HG03135 (cell line): ENCODE data around the gene PARP12.

ENCODE experiments used
- ATAC-seq: cut with Tn5 transposase; IDR thresholded peaks from one replicate; pipeline ENCODE4 v1.9.1; 2021; ENCODE audit warnings: mild to moderate bottlenecking, moderate library complexity; ENCODE audit not compliant: unreplicated experiment

Gene PARP12

DNA sequence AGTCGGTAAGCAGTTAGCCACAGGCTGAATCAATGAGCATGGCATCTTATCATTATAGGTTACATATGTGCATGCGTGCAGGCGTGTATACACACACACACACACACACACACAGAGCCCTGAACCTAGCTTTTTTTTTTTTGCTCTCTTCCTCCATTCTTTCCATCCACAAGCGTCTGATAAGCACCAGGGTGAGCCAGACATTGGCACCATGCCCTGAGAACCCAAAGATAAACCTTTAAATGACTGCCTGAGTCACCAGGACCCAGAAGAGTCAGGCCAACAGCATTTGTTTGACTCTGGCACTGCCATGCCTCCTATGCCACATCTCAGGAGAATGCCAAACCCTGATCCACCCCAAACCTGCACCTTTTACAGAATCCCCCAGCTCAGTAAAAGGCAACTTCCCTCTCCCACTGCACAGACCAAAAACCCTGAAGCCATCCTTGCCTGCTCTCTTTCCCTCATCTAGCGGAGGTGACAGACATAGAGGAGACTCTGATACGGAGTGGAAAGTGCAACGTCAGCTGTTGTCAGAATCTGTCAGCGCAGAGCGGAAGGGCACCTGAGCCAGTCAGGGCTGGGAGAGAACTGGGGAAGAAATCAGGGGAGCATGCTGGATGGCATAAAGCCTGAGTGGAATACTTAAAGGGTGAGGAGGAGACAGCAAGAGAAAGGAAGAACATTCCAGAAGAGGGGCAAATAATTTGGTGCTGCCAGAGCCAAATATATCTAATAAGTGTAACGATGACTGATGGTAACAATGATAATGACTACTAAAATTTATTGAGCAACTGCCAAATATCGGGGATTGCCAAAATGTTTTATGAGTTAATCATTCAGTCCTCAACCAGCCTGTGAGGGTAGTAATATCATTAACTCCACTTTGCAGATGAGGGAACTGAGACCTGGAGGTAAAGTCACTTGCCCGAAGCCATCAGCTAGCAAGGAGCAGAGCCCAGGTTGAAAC, 3.2 kb downstream of the PARP12 start:
- no peak for ATAC-seq

DNA sequence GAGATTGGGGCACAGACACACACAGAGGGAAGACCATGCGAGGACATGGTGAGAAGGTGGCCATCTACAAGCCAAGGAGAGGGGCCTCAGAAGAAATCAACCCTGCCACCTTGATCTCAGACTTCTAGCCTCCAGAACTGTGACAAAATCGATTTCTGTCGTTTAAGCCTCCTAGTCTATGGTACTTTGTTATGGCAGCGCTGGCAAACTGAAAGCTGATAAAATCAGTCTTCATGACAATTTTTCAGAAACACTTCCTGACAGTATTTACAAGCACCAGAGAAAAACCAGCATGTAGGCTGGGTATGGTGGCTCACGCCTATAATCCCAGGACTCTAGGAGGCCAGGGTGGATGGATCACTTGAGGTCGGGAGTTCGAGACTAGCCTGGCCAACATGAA, 4.2 kb downstream of the PARP12 start:
- ATAC-seq, result no peak

DNA sequence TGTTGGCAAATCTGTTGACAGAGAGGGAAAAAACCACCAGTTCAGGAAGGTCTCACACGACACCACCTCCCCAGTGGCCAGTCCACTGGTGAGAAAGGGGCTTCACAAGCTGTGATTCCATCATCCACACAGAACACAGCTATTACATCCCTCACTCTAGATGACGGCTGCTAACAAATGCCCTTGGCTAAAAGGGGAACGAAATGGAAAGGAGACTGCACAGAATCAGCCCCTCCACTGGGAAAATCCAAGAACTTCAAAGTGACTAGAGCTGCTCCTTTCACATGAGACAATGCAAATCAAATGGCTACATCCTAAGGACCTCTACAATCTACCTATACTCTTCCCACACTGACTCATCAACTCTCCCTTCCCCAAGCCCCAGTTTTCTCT, 5.6 kb downstream of the PARP12 start:
- no peak for ATAC-seq

DNA sequence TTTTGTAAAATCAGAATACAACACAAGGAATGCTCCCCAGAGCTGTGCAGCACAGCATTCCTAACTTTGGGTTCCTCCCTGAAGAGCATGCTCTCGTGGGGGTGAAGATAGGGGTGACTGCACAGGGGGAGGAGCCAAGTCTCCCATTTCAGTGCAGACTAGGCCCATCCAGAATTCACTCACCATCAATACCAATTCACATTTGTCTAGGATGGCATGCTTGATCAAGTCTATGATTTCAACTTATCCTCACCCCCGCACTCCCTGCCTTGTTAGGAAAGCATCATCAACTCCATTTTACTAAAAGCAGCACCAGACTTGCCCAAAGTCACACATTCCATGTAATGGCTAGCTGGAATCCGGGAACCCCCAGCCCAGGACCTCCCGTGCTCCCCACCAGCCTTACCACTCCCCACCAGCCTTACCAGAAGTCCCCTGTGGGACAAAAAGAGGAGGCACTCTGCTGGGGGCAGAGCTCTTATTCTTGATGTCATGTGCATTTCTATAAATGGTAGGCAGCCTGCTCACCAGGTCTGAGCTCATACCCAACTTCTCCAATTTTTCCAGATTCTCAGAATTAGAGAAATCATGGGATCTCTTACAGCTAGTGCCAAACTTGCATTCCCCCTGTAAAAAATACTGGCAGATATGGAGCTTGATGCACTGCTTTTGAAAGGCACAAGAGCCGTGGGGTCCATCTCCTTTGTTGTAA, 6.2 kb downstream of the PARP12 start:
- no peak for ATAC-seq

DNA sequence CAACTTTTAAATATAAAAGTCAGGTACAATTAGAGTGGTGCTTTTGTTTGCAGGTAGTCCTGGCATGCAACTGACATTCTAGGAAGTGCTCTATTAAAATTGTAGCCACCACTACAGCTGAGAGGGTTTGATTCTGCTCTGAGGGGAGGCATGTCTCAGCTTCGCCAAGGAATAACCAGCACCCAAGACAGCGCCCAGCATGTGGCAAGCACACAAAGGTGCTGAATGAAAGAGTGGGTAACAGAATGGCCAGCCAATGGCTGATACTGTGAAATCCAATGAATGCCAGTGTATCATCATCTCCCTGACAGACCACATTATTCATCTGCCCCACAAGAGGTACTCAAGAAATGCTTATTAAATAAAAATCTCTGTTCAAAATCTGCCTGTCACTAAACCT, 6.9 kb downstream of the PARP12 start:
- no peak for ATAC-seq

DNA sequence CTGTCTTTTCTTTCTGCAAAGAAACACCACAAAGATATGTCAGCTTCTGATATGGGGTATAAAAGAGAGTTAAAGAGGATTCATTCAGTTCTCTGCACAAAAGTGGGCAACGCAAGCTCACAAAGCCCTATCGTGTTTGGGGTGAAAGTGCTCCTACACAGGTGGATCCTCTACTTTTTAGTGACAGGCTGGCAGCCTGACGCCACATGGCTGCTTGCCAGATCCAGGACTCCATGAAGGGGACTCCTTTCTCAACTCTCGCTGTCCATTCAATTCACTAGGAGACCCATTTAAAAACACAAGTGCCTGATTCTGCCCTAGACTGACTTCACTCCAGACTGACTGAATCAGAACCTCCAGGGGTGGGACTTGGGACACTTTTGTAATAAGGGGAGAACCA, 8.0 kb downstream of the PARP12 start:
- ATAC-seq, result no peak

DNA sequence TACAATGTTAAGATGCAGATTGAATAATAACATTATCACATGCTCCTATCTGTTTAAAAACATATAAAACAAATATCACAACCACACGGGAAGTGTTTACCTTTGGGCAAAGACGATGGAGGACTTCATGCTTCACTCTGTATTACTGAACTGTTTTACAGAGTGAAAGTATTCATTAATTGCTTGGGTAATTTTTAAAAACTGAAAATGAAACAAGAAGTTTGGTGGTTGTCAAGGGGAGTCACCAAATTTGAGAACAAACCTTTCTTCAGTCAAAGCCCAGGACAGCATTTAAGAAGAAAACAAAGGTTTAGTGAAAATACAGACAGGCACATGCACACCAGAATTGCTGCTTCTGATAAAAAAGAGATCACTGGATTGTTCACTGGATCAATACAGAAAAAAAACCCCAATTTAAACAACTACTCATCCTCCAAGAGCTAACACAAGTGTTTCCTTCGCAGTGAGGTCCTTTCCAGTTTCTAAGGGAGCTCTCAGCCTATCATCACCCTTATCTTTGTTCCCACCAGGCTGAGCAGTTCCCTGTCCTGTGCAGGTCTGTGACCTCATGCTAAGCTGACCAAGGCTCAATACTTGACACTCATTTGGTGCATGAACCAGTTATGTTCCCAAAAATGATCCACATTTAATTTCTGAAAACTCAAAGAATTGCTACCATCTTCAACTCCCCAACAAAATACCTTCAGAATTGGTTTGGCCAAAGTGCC, 8.8 kb downstream of the PARP12 start:
- ATAC-seq, result peak; percentile 93

DNA sequence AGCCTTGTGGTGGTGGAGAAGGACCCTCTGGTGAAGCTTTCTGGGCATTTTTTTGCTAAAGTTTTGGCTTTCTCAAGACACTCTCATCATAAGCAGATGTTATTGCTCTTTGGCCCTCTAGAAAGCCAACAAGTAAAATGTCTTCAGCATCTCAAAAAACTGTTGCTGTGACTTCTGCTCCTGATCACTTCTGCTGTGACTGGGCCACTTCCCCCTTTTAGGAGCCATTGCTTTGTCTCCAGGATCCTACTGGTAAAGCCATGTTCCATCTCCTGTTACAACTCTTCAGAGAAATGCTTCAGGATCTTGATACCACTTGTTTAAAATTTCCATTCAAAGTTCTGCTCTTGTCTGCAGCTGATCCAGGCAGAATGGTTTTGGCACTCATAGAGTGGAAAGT, 10.9 kb downstream of the PARP12 start:
- no peak for ATAC-seq

DNA sequence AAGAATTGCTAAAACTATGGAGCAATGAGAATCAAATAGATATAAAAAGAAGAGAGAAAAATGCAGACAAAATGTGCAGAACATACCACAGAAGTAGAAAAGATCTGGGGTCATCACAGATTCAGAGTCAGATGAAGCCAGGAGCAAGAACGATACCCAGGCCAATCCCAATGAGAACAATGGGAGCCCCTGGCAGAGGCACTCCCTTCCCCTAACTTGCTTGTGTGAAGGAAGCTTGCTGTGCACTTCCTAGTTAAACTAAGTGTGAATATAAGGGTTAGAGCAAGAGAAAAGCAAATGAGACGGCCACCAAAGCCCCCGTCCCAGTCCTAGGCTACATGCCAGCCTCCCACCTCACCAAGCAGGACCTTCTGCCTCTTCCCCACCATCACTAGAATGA, 12.7 kb downstream of the PARP12 start:
- no peak for ATAC-seq

DNA sequence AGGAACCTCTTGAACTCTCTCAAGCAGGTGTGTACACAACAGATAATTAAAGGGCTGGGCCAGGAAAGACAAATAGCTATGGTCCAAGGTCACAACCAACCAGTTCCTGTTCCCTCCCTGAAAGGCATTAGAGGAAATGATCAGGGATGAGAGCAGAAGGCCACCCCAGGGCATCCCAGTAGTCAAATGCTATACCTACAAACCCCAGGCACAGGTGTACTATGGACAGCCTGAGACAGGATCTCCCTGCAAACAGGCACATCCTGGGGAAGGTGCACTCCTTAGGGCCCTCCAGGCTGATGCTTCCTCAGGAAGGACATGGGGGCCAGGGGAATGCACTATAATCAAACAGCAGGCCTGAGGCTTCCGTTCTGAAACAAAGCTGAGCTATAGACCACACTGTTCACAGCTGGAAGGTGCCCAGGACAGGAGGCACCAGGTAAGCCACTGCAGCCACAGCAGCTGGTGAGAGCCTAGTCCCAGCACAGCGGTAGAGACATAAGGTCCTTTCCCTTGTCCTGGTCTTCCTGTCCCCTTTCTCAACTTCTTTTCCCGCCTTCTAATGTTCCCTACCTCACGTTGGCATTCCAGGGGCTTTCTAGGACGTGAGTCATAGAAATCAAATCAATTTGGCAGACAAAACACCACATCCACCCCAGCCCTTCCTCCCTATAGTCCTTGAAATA, 13.3 kb downstream of the PARP12 start:
- ATAC-seq, result no peak

DNA sequence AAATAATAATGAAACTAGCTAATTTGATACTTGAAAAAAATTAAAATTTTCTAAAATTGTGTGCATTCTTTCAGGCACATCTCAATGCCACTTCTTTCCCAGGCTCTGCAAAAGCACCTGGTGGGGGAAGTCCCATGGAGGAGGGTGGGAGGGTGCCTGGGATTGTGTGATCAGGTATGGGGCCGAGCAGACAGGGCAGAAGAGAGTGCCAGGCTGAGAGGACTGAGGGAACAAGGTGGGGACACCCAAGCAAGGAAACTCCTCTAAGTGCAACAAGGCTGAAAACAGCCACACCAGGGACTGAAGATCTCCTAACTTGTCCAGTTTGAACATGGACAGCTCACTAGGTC, 13.8 kb downstream of the PARP12 start:
- ATAC-seq, result no peak

DNA sequence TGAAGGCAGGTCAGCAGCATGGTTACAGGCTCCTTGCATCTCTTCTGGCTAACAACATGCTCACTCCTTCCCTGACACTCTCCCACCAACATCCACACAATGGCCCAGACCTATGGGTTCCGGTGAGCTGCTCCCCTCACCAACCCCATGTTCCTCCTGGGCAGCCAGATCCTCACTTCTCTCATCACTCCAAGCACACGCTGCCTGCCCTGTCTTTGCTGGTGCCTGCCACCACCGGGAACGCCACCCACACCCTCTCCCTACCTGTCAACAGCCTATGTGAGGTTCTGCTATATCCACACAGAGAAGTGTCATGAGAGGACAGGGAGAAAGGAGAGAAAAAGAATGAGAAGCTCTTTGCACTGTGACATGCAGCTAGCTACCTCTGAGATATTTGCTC, 14.6 kb downstream of the PARP12 start:
- no peak for ATAC-seq

DNA sequence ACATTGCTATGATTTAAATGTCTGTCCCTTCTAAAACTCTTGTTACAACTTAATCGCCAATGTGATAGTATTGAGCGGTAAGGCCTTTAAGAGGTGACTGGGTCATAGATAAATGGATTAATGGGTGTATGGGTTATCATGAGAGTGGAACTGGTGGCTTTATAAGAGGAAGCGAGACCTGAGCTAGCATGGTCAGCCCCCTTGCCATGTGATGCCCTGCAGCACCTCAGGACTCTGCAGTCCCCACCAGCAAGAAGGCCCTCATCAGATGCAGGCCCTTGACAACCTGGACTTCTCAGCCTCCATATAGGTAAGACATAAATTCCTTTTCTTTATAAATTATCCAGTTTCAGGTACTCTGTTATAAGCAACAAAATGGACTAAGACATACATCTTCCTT, 15.6 kb downstream of the PARP12 start:
- no peak for ATAC-seq

DNA sequence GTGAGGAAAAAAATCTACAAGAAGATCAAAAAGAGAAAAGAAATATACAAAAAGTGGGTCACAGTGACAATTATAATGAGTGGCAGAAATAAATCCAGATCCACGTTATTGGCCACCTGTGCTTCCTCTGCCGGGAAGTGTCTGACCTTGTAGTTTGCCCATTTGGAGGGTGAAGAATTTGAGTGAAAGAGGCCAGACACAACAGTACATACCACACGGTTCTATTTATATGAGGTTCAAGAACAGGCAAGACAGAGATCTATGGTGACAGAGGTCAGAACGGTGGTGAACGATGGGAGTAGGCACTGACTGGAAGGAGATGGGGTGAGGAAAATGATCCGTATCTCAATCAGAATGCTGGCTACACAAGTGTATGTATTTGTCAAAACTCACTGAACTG, 17.1 kb downstream of the PARP12 start:
- ATAC-seq, result no peak

DNA sequence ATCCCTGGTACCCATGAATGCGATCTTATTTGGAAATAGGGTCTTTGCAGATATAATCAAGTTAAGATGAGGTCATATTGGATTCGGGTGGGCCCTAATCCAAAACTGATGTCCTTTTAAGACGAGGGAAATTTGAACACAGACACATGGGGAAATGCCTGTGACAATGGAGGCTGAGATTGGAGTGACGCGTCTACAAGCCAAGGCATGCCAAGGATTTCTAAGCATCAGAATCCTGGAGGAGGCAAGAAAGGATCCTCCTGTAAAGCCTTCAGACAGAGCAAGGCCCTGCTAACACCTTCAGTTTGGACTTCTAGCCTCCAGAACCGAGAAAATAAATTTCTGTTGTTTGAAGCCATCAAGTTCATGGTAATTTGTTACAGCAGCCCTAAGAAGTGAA, 18.5 kb downstream of the PARP12 start:
- no peak for ATAC-seq

DNA sequence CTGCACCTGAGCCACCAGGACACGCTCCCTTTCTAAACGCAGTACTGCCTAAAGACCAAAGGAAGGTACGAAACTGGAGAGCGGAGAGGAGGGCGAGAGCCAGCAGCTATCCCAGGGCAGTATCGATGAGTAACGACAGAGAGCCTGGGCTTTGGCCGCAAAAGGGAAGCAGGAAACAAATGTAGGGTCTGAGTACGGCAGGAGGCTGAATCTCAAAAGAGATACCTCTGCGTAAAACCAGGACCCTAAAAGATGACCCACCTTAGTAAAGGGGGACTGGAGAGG, 20.4 kb downstream of the PARP12 start:
- no peak for ATAC-seq

DNA sequence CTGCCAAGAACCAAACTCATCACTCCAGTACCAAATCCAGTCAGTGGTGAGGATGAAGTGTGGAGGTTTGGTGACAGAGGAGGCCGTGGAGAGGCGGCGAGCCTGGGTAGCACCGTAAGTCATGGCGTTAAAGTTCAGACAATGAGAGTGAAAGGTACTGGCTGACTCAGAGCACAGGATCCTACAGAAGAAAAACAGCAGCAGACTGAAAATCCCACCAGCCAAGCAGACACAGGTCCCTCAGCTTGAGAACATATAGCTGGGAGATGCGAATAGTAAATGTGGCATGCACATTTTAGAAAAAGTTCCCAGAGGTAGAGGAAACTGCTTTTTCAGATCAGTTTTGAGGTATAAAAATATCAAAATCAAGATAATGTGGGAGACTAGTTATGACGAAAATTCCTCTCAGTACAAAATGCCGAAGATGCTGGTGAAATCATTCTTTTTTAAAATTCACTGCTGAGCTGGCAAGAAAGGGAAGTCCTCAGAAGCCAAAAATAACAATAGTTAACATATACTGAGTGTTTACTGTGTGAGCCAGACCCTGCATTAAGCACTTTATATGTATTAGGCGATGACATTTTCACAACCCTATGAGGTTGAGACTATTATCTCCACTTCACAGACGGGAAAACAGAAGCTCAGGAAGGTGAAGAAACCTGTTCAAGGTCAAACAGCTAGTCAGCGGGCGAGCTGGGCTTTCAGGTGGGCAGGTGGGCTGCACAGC, 20.9 kb downstream of the PARP12 start:
- ATAC-seq, result no peak

DNA sequence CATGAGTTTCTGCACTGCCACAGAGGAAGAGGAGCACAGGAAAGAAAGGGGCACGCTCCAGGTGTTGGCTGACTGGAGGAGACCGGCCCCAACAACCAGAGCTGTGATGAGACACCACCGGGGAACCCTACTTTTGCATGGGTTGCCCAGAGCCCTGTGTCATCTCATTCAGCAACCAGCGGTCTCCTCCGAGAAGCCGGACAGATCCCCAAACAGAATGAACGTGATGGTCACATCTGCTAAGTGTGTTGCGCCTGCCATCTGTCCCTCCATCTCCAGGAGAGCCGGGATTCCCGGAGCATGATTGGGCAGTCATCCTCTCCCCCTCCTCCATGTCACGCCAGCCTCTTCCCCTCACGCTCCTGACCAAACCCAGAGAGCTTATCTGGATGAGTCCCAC, 22.9 kb downstream of the PARP12 start:
- no peak for ATAC-seq

DNA sequence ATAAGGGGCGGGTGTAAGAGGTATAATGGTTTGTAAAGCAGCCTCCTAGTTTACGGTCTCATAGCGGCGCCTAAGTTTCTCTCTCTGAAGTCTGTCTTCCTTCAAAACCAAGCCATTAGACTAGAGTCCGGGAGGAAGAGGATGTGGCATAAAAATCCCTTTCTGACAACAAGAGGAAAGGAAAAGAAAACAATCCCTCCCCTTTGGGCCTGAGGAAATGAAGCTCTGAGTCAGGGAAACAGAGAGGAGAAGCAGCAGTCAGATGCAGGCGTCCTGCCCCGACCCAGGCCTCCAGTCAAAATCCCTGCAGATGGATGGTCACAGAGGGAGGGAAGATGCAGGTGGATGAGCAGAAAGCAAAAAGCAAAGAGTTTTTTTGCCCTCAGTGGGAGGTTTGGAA, 23.7 kb downstream of the PARP12 start:
- ATAC-seq, result no peak

DNA sequence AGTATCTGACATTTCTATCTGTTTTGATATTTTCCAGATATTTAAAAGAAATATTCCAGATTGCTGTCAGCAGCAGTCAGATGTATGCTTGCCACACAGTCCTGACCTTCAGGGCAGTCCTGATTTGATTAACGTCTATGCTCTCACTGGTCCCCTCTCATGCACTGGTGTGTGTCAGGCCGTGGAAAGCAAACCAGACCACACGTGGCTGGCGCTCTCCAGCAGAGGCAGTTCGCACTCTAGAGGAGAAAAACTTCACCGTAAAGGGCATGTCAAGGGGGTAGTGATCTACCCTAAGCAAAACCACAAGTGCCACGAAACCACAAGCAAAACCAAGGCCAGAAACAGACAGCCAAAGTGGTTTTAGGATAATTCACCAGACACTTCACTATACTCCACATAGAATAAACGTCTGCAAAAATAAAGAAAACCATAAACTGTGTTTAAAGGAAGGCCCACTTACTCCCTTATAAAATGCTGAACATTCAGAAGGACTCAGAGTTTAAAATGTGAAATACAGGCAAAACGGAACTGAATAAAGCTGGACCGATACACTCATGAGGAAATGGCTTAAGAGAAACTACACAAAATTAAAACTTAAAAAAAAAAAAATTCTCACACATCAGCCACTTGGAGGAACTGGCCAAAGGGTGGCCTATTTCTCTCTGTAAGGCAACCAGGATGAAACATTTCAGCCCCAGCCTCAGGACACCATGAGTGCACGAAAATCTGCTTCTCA, 26.4 kb downstream of the PARP12 start:
- ATAC-seq, result no peak
